CD14-positive monocyte (primary cell): ENCODE measurements around the gene PRR36. TPM values are rescaled to one million over a fixed set of nuclear protein-coding genes. Genes with fewer than 3 reads are reported as not detected.

Experiments used
- DNase-seq, 3 donors: peaks; one replicate each; pipeline ENCODE4 v3.0.0-alpha.2; 2011 to 2022
- H2AFZ ChIP-seq: 2 replicates; pipeline ENCODE4 v1.6.0; 2012; ENCODE audit warnings: mild to moderate bottlenecking, low read depth, low read length, inconsistent platforms; ENCODE audit not compliant: insufficient read depth, poor library complexity, severe bottlenecking
- H3K27ac ChIP-seq, 2 donors: 1 replicate in 1 of 2; 2 replicates in 1 of 2; pipeline ENCODE4 v1.5.1; 2012 to 2013; ENCODE audit warnings: low read length in 2 of 2, control low read depth in 1 of 2, inconsistent platforms in 1 of 2, low read depth in 1 of 2, mild to moderate bottlenecking in 1 of 2
- H3K27me3 ChIP-seq, 2 donors: one replicate each; pipeline versions ENCODE4 v1.6.0 to v1.6.1; 2011 to 2013; ENCODE audit warnings: low read length in 2 of 2; ENCODE audit not compliant: control insufficient read depth in 2 of 2, insufficient read depth in 2 of 2
- H3K36me3 ChIP-seq, 2 donors: replicated peaks in 1 of 2; 1 replicate in 1 of 2; 2 replicates in 1 of 2; pipeline versions ENCODE4 v1.5.1 to v1.6.1; 2012 to 2013; ENCODE audit warnings: low read length in 2 of 2, control low read depth in 1 of 2, inconsistent platforms in 1 of 2, mild to moderate bottlenecking in 1 of 2; ENCODE audit not compliant: insufficient read depth in 2 of 2, control insufficient read depth in 1 of 2
- H3K4me1 ChIP-seq, 2 donors: 1 replicate in 1 of 2; 2 replicates in 1 of 2; pipeline versions ENCODE4 v1.5.1 to v1.6.1; 2012 to 2013; ENCODE audit warnings: low read length in 2 of 2, control low read depth in 1 of 2, inconsistent platforms in 1 of 2, mild to moderate bottlenecking in 1 of 2, moderate library complexity in 1 of 2; ENCODE audit not compliant: insufficient read depth in 2 of 2, control insufficient read depth in 1 of 2
- H3K4me2 ChIP-seq: replicated peaks from 2 replicates; pipeline ENCODE3; 2012; ENCODE audit warnings: low read length, moderate library complexity, mild to moderate bottlenecking; ENCODE audit not compliant: poor library complexity, severe bottlenecking; ENCODE audit errors: extremely low read depth
- H3K4me3 ChIP-seq, 3 experiments: fragments of 200-600 bp in 1 of 3; sonication (generic) in 1 of 3; replicated peaks in 1 of 3; 1 replicate in 2 of 3; 2 replicates in 1 of 3; pipeline ENCODE4 v1.5.1; 2011 to 2013; ENCODE audit warnings: low read length in 3 of 3, mild to moderate bottlenecking in 3 of 3, control low read depth in 2 of 3, low read depth in 2 of 3, inconsistent platforms in 1 of 3, moderate library complexity in 1 of 3
- H3K79me2 ChIP-seq: 2 replicates; pipeline ENCODE4 v1.6.0; 2012; ENCODE audit warnings: mild to moderate bottlenecking, control low read depth, inconsistent platforms, low read length, moderate library complexity; ENCODE audit not compliant: insufficient read depth
- H3K9ac ChIP-seq: 2 replicates; pipeline ENCODE4 v1.6.0; 2017; ENCODE audit warnings: low read length, mild to moderate bottlenecking; ENCODE audit not compliant: insufficient read depth, poor library complexity, severe bottlenecking
- H3K9me3 ChIP-seq, 2 donors: replicated peaks in 1 of 2; 1 replicate in 1 of 2; 2 replicates in 1 of 2; pipeline versions ENCODE4 v1.5.1 to v1.6.1; 2012 to 2013; ENCODE audit warnings: low read length in 2 of 2, control low read depth in 1 of 2; ENCODE audit not compliant: control insufficient read depth in 1 of 2, insufficient read depth in 1 of 2
- H4K20me1 ChIP-seq: 2 replicates; pipeline ENCODE4 v1.6.0; 2012; ENCODE audit warnings: mild to moderate bottlenecking, low read length, control low read depth, moderate library complexity; ENCODE audit not compliant: insufficient read depth
- H3K27ac Mint-ChIP-seq, 7 donors: one replicate each; pipeline ENCODE4 v1.8.0; 2020; ENCODE audit warnings: mild to moderate bottlenecking in 7 of 7, mixed read lengths in 7 of 7, moderate library complexity in 6 of 7, inconsistent platforms in 2 of 7
- H3K27me3 Mint-ChIP-seq, 3 donors: one replicate each; pipeline ENCODE4 v1.8.0; 2021 to 2022; ENCODE audit warnings: low read depth in 3 of 3, mild to moderate bottlenecking in 3 of 3, mixed read lengths in 3 of 3, moderate library complexity in 3 of 3, inconsistent platforms in 1 of 3
- H3K36me3 Mint-ChIP-seq, 2 donors: one replicate each; pipeline ENCODE4 v1.8.0; 2020; ENCODE audit warnings: mixed read lengths in 2 of 2, inconsistent platforms in 1 of 2, mild to moderate bottlenecking in 1 of 2
- H3K4me1 Mint-ChIP-seq: one replicate; pipeline ENCODE4 v1.8.0; 2020; ENCODE audit warnings: mild to moderate bottlenecking, mixed read lengths
- H3K4me3 Mint-ChIP-seq, 2 donors: one replicate each; pipeline ENCODE4 v1.8.0; 2020; ENCODE audit warnings: mild to moderate bottlenecking in 2 of 2, mixed read lengths in 2 of 2, moderate library complexity in 1 of 2
- H3K9me3 Mint-ChIP-seq, 7 donors: one replicate each; pipeline ENCODE4 v1.8.0; 2020 to 2022; ENCODE audit warnings: mixed read lengths in 7 of 7, mild to moderate bottlenecking in 6 of 7, moderate library complexity in 6 of 7, inconsistent platforms in 2 of 7
- CTCF ChIP-seq: fragments of 200-600 bp; IDR thresholded peaks from one replicate; pipeline ENCODE4 v1.8.0; 2022; ENCODE audit warnings: antibody characterized with exemption, mild to moderate bottlenecking
- WGBS: methylation state at CpG from one replicate; pipeline ENCODE4 v1.1.5; 2013; ENCODE audit warnings: missing lambda C conversion rate; ENCODE audit not compliant: insufficient coverage; 5-methylcytosine and 5-hydroxymethylcytosine counted together
- intact Hi-C, 2 donors: fragments of 100-400 bp; cut with micrococcal nuclease; formaldehyde crosslinking; loops; one replicate each; pipeline versions ENCODE4 v1.15.0 to v1.15.1; 2023
- polyA plus RNA-seq, 3 donors: library from polyadenylated mRNA; depleted of rRNA in 1 of 3; unstranded in 2 of 3; stranded (reverse) in 1 of 3; fragments of 300-500 nt in 2 of 3; fragments of >200 nt in 1 of 3; fragmentation: Illumina TruSeq in 2 of 3; gene quantifications; 1 replicate in 2 of 3; 2 replicates in 1 of 3; pipeline ENCODE4 v1.2.3, GENCODE V29; 2012 to 2021

Gene PRR36
- polyA plus RNA-seq, 3 donors = not detected

GRCh38 chr19:7914099-7914498 lies 39.9 kb upstream of the PRR36 start:
- Histone ChIP-seq H3K4me2 (no peak overlapping the region), H3K9ac (no peak overlapping the region), H3K9me3 (peaks cover 0 to 19% of the 10 kb centered on the region in 2 donors), H4K20me1 (peaks cover 45% of the 10 kb centered on the region), H3K4me1 (peaks cover 17 to 38% of the 10 kb centered on the region in 2 donors), H3K27me3 (peaks cover 26 to 41% of the 10 kb centered on the region in 2 donors), H3K27ac (no peak overlapping the region), H3K36me3 (peaks cover 36 to 38% of the 10 kb centered on the region in 2 donors), H3K4me3 (no peak overlapping the region), H2AFZ (no peak overlapping the region), H3K79me2 (no peaks in the 10 kb centered on the region)
- intact Hi-C loops = no loop called here
- Mint-ChIP-seq H3K27me3 (peaks cover 41 to 55% (median 46%) of the 10 kb centered on the region in 3 donors), H3K4me1 (peaks cover 27% of the 10 kb centered on the region), H3K4me3 (peak overlapping the region in 1 of 2 donors; percentile 77), H3K36me3 (peaks cover 24 to 38% of the 10 kb centered on the region in 2 donors), H3K27ac (no peak overlapping the region), H3K9me3 (peaks cover 0 to 25% (median 14%) of the 10 kb centered on the region in 7 donors)
- TF ChIP-seq CTCF = no peak
- no CpG with 5 or more reads among the region's 12 CpGs for WGBS
- DNase-seq = no peak

- intact Hi-C loops = no loop called here
- Mint-ChIP-seq H3K4me1 (peaks cover 25% of the 10 kb centered on the region), H3K36me3 (peaks cover 24 to 39% of the 10 kb centered on the region in 2 donors), H3K27me3 (peaks cover 36 to 51% (median 42%) of the 10 kb centered on the region in 3 donors), H3K4me3 (no peak overlapping the region), H3K9me3 (peaks cover 0 to 22% (median 14%) of the 10 kb centered on the region in 7 donors), H3K27ac (no peak overlapping the region)
- Histone ChIP-seq H3K9ac (no peak overlapping the region), H4K20me1 (peaks cover 50% of the 10 kb centered on the region), H3K4me3 (no peak overlapping the region), H3K9me3 (peaks cover 0 to 15% of the 10 kb centered on the region in 2 donors), H3K36me3 (peaks cover 36 to 40% of the 10 kb centered on the region in 2 donors), H3K4me1 (peaks cover 15 to 34% of the 10 kb centered on the region in 2 donors), H2AFZ (no peak overlapping the region), H3K27ac (no peak overlapping the region), H3K4me2 (no peak overlapping the region), H3K27me3 (peaks cover 22 to 36% of the 10 kb centered on the region in 2 donors), H3K79me2 (no peaks in the 10 kb centered on the region)
- no peak for DNase-seq
- TF ChIP-seq CTCF = no peak
- 93% methylated on average over 6 of the region's 10 CpGs for WGBS
Measured at GRCh38 chr19:7913652-7914051, 39.5 kb upstream of the PRR36 start.
